Caco-2 (cell line): Measurements from ENCODE around the gene CCNB1. TPM values are rescaled to one million over a fixed set of nuclear protein-coding genes. Genes with fewer than 3 reads are reported as not detected.

Source experiments
- BruUV-seq: library from RNA; stranded (reverse); fragments of 400-500 nt; replicated peaks from 2 replicates; lab custom pipeline; 2021; lab: Mats Ljungman, UMichigan
- CTCF ChIA-PET: fragments of 300-600 bp; sonication (Branson Sonifier 250); formaldehyde crosslinking; loops from one replicate; lab custom pipeline; 2022; ENCODE audit warnings: antibody characterized with exemption; lab: Charles Lee
- POLR2A ChIA-PET: fragments of 300-600 bp; sonication (Branson Sonifier 250); formaldehyde crosslinking; loops from one replicate; lab custom pipeline; 2022; ENCODE audit warnings: antibody characterized with exemption; lab: Charles Lee
- DNase-seq, 2 experiments: peaks; one replicate each; pipeline versions ENCODE4 v3.0.0 to v3.0.0-alpha.2; 2020 to 2022
- H3K27me3 ChIP-seq: replicated peaks from 2 replicates; pipeline ENCODE4 v1.6.0; 2011; ENCODE audit warnings: low read length; ENCODE audit not compliant: control insufficient read depth, insufficient read depth
- H3K36me3 ChIP-seq: 2 replicates; pipeline ENCODE4 v1.5.1; 2011; ENCODE audit warnings: low read length; ENCODE audit not compliant: control insufficient read depth, insufficient read depth
- H3K4me1 ChIP-seq: fragments of 250-450 bp; sonication (Bioruptor Pico); 2 replicates; pipeline ENCODE4 v1.5.1; 2020; ENCODE audit warnings: mild to moderate bottlenecking
- H3K4me3 ChIP-seq: 2 replicates; pipeline ENCODE4 v1.5.1; 2011; ENCODE audit warnings: low read depth, mild to moderate bottlenecking, control low read depth, low read length
- H3K9me3 ChIP-seq: fragments of 250-450 bp; sonication (Bioruptor Pico); 2 replicates; pipeline ENCODE4 v1.5.1; 2020; ENCODE audit warnings: mild to moderate bottlenecking, moderate library complexity
- H3K27ac Mint-ChIP-seq: one replicate; pipeline ENCODE4 v1.8.0; 2022; ENCODE audit warnings: mixed read lengths; ENCODE audit not compliant: unreplicated experiment
- H3K27me3 Mint-ChIP-seq: one replicate; pipeline ENCODE4 v1.8.0; 2022; ENCODE audit warnings: mixed read lengths; ENCODE audit not compliant: insufficient read depth, unreplicated experiment
- H3K36me3 Mint-ChIP-seq: one replicate; pipeline ENCODE4 v1.8.0; 2022; ENCODE audit warnings: mild to moderate bottlenecking, mixed read lengths; ENCODE audit not compliant: insufficient read depth, unreplicated experiment
- H3K4me1 Mint-ChIP-seq: one replicate; pipeline ENCODE4 v1.8.0; 2022; ENCODE audit warnings: low read depth, mixed read lengths; ENCODE audit not compliant: unreplicated experiment
- H3K4me3 Mint-ChIP-seq: one replicate; pipeline ENCODE4 v1.8.0; 2022; ENCODE audit warnings: mild to moderate bottlenecking, moderate library complexity, mixed read lengths; ENCODE audit not compliant: unreplicated experiment
- H3K9me3 Mint-ChIP-seq: one replicate; pipeline ENCODE4 v1.8.0; 2022; ENCODE audit warnings: mixed read lengths; ENCODE audit not compliant: unreplicated experiment
- CTCF ChIP-seq, 2 experiments: fragments of 200-600 bp in 1 of 2; IDR thresholded peaks; 1 replicate in 1 of 2; 2 replicates in 1 of 2; pipeline versions ENCODE4 v1.5.1 to v1.8.0; 2011 to 2022; ENCODE audit warnings: antibody characterized with exemption in 1 of 2, control low read depth in 1 of 2, inconsistent platforms in 1 of 2, low read depth in 1 of 2, low read length in 1 of 2, mild to moderate bottlenecking in 1 of 2, moderate library complexity in 1 of 2; ENCODE audit not compliant: insufficient read depth in 1 of 2, severe bottlenecking in 1 of 2, unreplicated experiment in 1 of 2
- intact Hi-C: fragments of 100-400 bp; cut with micrococcal nuclease; formaldehyde crosslinking; loops from one replicate; pipeline ENCODE4 v1.10.0; 2022; ENCODE audit not compliant: unreplicated experiment
- total RNA-seq: library from RNA; stranded (reverse); gene quantifications from 2 replicates; pipeline ENCODE4 v1.2.3, GENCODE V29; 2022

CCNB1 gene
- total RNA-seq, 1 experiment from 2014 or later: 338 TPM

- Mint-ChIP-seq H3K36me3 (peaks cover 4% of the 10 kb centered on the region), H3K9me3 (no peaks in the 10 kb centered on the region), H3K27ac (no peak overlapping the region), H3K4me1 (no peaks in the 10 kb centered on the region), H3K27me3 (no peaks in the 10 kb centered on the region), H3K4me3 (no peak overlapping the region)
- Histone ChIP-seq H3K27me3 (no peaks in the 10 kb centered on the region), H3K9me3 (no peaks in the 10 kb centered on the region), H3K36me3 (no peaks in the 10 kb centered on the region), H3K4me3 (no peak overlapping the region), H3K4me1 (no peaks in the 10 kb centered on the region)
- intact Hi-C loops: no loop called here
- TF ChIP-seq CTCF (IDR thresholded peaks at IDR 0.05; ENCODE audit: insufficient read depth in 1 of 2, low read depth in 1 of 2, low read length in 1 of 2, severe bottlenecking in 1 of 2, unreplicated experiment in 1 of 2): no peak
- POLR2A ChIA-PET: no interaction called here
- BruUV-seq: no TSS peak
- no peak for DNase-seq
- CTCF ChIA-PET: no interaction called here
Measured at GRCh38 chr5:69158039-69158438, 8.9 kb upstream of the CCNB1 start.

- H3K4me3 Mint-ChIP-seq: no peak overlapping the region
- no peak for TF ChIP-seq CTCF (IDR thresholded peaks at IDR 0.05; ENCODE audit: insufficient read depth in 1 of 2, low read depth in 1 of 2, low read length in 1 of 2, severe bottlenecking in 1 of 2, unreplicated experiment in 1 of 2)
- ChIA-PET POLR2A (no interaction called here), CTCF (no interaction called here)
- no peaks in the 10 kb centered on the region for H3K27me3 Mint-ChIP-seq
- intact Hi-C loops: no loop called here
- H3K36me3 Mint-ChIP-seq: no peaks in the 10 kb centered on the region
- Histone ChIP-seq H3K4me3 (no peak overlapping the region), H3K9me3 (no peaks in the 10 kb centered on the region), H3K27me3 (no peaks in the 10 kb centered on the region), H3K36me3 (no peaks in the 10 kb centered on the region), H3K4me1 (no peaks in the 10 kb centered on the region)
- DNase-seq: no peak
- BruUV-seq: no TSS peak
- peaks cover 2% of the 10 kb centered on the region for H3K4me1 Mint-ChIP-seq
- no peak overlapping the region for H3K27ac Mint-ChIP-seq
- no peaks in the 10 kb centered on the region for H3K9me3 Mint-ChIP-seq
Measured at GRCh38 chr5:69160651-69161050, 6.3 kb upstream of the CCNB1 start.

- no TSS peak for BruUV-seq
- Histone ChIP-seq H3K9me3 (no peaks in the 10 kb centered on the region), H3K4me1 (peaks cover 8% of the 10 kb centered on the region; the same call in 1 of the 2 replicates), H3K4me3 (peak overlapping the region; percentile 100), H3K27me3 (no peaks in the 10 kb centered on the region), H3K36me3 (peaks cover 3% of the 10 kb centered on the region; the same call in 1 of the 2 replicates)
- TF ChIP-seq CTCF (IDR thresholded peaks at IDR 0.05; ENCODE audit: insufficient read depth in 1 of 2, low read depth in 1 of 2, low read length in 1 of 2, severe bottlenecking in 1 of 2, unreplicated experiment in 1 of 2): no peak
- intact Hi-C loops: loop anchor here (1.0 to 2.0 kb wide), 4 partner anchors 22 to 202 kb away; partner anchors contain the start of genes AK6, CENPH, RAD17 and TAF9
- H3K27ac Mint-ChIP-seq: peak overlapping the region; percentile 100
- no peaks in the 10 kb centered on the region for H3K27me3 Mint-ChIP-seq
- DNase-seq: peak in 1 of 2 experiments; percentile 10
- peak overlapping the region; percentile 100 for H3K4me3 Mint-ChIP-seq
- ChIA-PET CTCF (interaction anchor here (2.6 kb wide), 1 partner anchor 74 kb away, joined by 24 read pairs; the partner anchor contains the start of gene SLC30A5), POLR2A (interaction anchor here (0.6 to 1.8 kb wide), 4 partner anchors 22 to 167 kb away, joined by 3 to 15 read pairs (median 8); partner anchors contain the start of genes CENPH and SLC30A5)
- H3K36me3 Mint-ChIP-seq: peaks cover 62% of the 10 kb centered on the region
- peaks cover 20% of the 10 kb centered on the region for H3K4me1 Mint-ChIP-seq
- H3K9me3 Mint-ChIP-seq: no peaks in the 10 kb centered on the region
Measured at GRCh38 chr5:69167493-69167855, 524 bp downstream of the CCNB1 start.
